Sigmoid colon (tissue), 7 donors: ENCODE results near the gene UBXN4. TPM values are rescaled to one million over a fixed set of nuclear protein-coding genes. Genes with fewer than 3 reads are reported as not detected.

ENCODE experiments used
- DNase-seq: peaks from one replicate; pipeline ENCODE4 v3.0.0-alpha.2; 2019
- H3K27ac ChIP-seq, 4 donors: fragments of 200-600 bp; sonication (generic); one replicate each; pipeline ENCODE4 v1.5.1; 2016 to 2019; ENCODE audit warnings: mild to moderate bottlenecking in 1 of 4
- H3K27me3 ChIP-seq, 3 donors: fragments of 200-600 bp; sonication (generic); one replicate each; pipeline ENCODE4 v1.5.1; 2019; ENCODE audit warnings: mild to moderate bottlenecking in 1 of 3
- H3K36me3 ChIP-seq, 4 donors: fragments of 200-600 bp; sonication (generic); one replicate each; pipeline ENCODE4 v1.5.1; 2016 to 2019
- H3K4me1 ChIP-seq, 4 donors: fragments of 200-600 bp; sonication (generic); one replicate each; pipeline ENCODE4 v1.5.1; 2017 to 2019
- H3K4me3 ChIP-seq, 4 donors: fragments of 200-600 bp; sonication (generic); one replicate each; pipeline ENCODE4 v1.5.1; 2017 to 2019; ENCODE audit warnings: mild to moderate bottlenecking in 2 of 4, moderate library complexity in 1 of 4
- H3K9me3 ChIP-seq, 4 donors: fragments of 200-600 bp in 3 of 4; sonication (generic) in 3 of 4; one replicate each; pipeline versions ENCODE4 v1.5.1 to v1.6.1; 2013 to 2019
- CTCF ChIP-seq, 4 experiments: fragments of 450-650 bp in 3 of 4; fragments of 200-600 bp in 1 of 4; IDR thresholded peaks; one replicate each; pipeline ENCODE4 v1.5.1; 2016 to 2019; ENCODE audit warnings: antibody characterized with exemption in 4 of 4, mild to moderate bottlenecking in 3 of 4, moderate library complexity in 2 of 4
- EP300 ChIP-seq, 4 donors: sonication (generic); formaldehyde crosslinking; IDR thresholded peaks; one replicate each; pipeline ENCODE4 v1.6.1; 2017; ENCODE audit warnings: antibody characterized with exemption in 4 of 4
- POLR2A ChIP-seq, 2 donors: fragments of 450-650 bp; IDR thresholded peaks; one replicate each; pipeline ENCODE4 v1.6.1; 2016; ENCODE audit warnings: antibody characterized with exemption in 2 of 2, mild to moderate bottlenecking in 2 of 2, moderate library complexity in 2 of 2
- POLR2AphosphoS5 ChIP-seq, 4 donors: sonication (generic); formaldehyde crosslinking; IDR thresholded peaks; one replicate each; pipeline ENCODE4 v1.6.1; 2017; ENCODE audit warnings: antibody characterized with exemption in 4 of 4
- WGBS, 2 donors: extraction: QIAGEN DNeasy Blood & Tissue Kit; methylation state at CpG; one replicate each; pipeline ENCODE4 v1.1.7; 2013; 5-methylcytosine and 5-hydroxymethylcytosine counted together
- intact Hi-C: fragments of 100-400 bp; cut with DNase I; formaldehyde crosslinking; loops from one replicate; pipeline ENCODE4 v1.15.1; 2023
- polyA plus RNA-seq, 3 donors: library from polyadenylated mRNA; stranded (reverse); fragments of 200-250 nt; gene quantifications; one replicate each; pipeline ENCODE4 v1.2.3, GENCODE V29; 2013
- total RNA-seq, 4 donors: library from RNA; depleted of rRNA; stranded (reverse); fragments of >200 nt; gene quantifications; one replicate each; pipeline ENCODE4 v1.1.0, GENCODE V29; 2016
- donor health status: healthy with polysubstance abuse.
- donor health status: Bipolar disorder and iron deficiency.
- donor health status: healthy.

UBXN4 gene
- total and polyA plus RNA-seq, 7 donors, result 23.4 to 63.3 (median 51.8) TPM

GRCh38 chr2:135732561-135732960 lies 9.1 kb upstream of the UBXN4 start:
- 90 to 96% methylated on average over 5 of the region's 5 CpGs for WGBS, 2 donors
- Histone ChIP-seq H3K4me3 (no peak overlapping the region), H3K27me3 (no peaks in the 10 kb centered on the region), H3K9me3 (no peaks in the 10 kb centered on the region), H3K36me3 (no peaks in the 10 kb centered on the region), H3K27ac (no peak overlapping the region), H3K4me1 (no peaks in the 10 kb centered on the region)
- DNase-seq, result no peak
- no peak for TF ChIP-seq POLR2A (IDR thresholded peaks at IDR 0.05)
- no peak for TF ChIP-seq POLR2AphosphoS5 (IDR thresholded peaks at IDR 0.05)
- no peak for TF ChIP-seq CTCF (IDR thresholded peaks at IDR 0.05)
- no peak for TF ChIP-seq EP300 (IDR thresholded peaks at IDR 0.05)
- intact Hi-C loops, result no loop called here

- Histone ChIP-seq H3K4me1 (no peaks in the 10 kb centered on the region), H3K27ac (no peak overlapping the region), H3K4me3 (no peak overlapping the region), H3K27me3 (no peaks in the 10 kb centered on the region), H3K36me3 (no peaks in the 10 kb centered on the region), H3K9me3 (no peaks in the 10 kb centered on the region)
- intact Hi-C loops, result no loop called here
- TF ChIP-seq POLR2A (IDR thresholded peaks at IDR 0.05) (no peak), CTCF (IDR thresholded peaks at IDR 0.05) (no peak), EP300 (IDR thresholded peaks at IDR 0.05) (no peak), POLR2AphosphoS5 (IDR thresholded peaks at IDR 0.05) (no peak)
- no peak for DNase-seq
- WGBS, 2 donors, result 79 to 95% methylated on average over 2 of the region's 2 CpGs
Measured at GRCh38 chr2:135733045-135733444, 8.6 kb upstream of the UBXN4 start.

GRCh38 chr2:135736546-135736945 lies 5.1 kb upstream of the UBXN4 start:
- WGBS, 2 donors, result 95 to 97% methylated on average over 5 of the region's 5 CpGs
- H3K27ac ChIP-seq, result no peak overlapping the region
- DNase-seq, result no peak
- peaks cover 0 to 3% (median 0%) of the 10 kb centered on the region in 4 donors for H3K4me1 ChIP-seq
- H3K4me3 ChIP-seq, result no peak overlapping the region
- H3K9me3 ChIP-seq, result no peaks in the 10 kb centered on the region
- TF ChIP-seq POLR2AphosphoS5 (IDR thresholded peaks at IDR 0.05) (no peak), POLR2A (IDR thresholded peaks at IDR 0.05) (no peak), CTCF (IDR thresholded peaks at IDR 0.05) (no peak), EP300 (IDR thresholded peaks at IDR 0.05) (no peak)
- H3K36me3 ChIP-seq, result no peaks in the 10 kb centered on the region
- intact Hi-C loops, result no loop called here
- no peaks in the 10 kb centered on the region for H3K27me3 ChIP-seq

DNA sequence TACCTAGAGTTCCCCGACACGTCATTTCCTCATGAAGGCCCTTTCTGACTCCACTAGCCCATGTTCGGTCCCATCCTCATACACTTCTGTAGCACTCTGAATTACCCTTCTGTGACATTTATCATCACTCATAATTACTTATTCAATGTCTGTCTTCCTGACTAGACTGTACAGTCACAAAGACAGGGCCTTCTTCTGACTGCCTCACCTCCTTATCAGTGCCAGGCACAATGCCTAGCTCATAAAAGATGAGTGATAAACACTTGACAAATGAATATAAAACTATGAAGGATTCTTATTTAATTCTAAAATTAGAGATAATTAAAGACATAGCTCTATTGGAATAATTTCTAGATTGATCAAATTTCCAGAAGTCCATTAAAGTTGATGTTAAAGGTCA lies 1.4 kb upstream of the UBXN4 start:
- Histone ChIP-seq H3K4me1 (peaks cover 0 to 29% (median 23%) of the 10 kb centered on the region in 4 donors), H3K27me3 (no peaks in the 10 kb centered on the region), H3K36me3 (no peaks in the 10 kb centered on the region), H3K4me3 (no peak overlapping the region), H3K9me3 (no peaks in the 10 kb centered on the region), H3K27ac (no peak overlapping the region)
- intact Hi-C loops, result loop anchor here (2.0 to 5.0 kb wide), 4 partner anchors 137 to 688 kb away; partner anchors contain the start of genes DARS1, MCM6, R3HDM1 and RAB3GAP1
- WGBS, 2 donors, result 97 to 98% methylated on average over 3 of the region's 3 CpGs
- no peak for DNase-seq
- TF ChIP-seq POLR2AphosphoS5 (IDR thresholded peaks at IDR 0.05), result no peak
- no peak for TF ChIP-seq EP300 (IDR thresholded peaks at IDR 0.05)
- no peak for TF ChIP-seq CTCF (IDR thresholded peaks at IDR 0.05)
- TF ChIP-seq POLR2A (IDR thresholded peaks at IDR 0.05), result no peak

DNA sequence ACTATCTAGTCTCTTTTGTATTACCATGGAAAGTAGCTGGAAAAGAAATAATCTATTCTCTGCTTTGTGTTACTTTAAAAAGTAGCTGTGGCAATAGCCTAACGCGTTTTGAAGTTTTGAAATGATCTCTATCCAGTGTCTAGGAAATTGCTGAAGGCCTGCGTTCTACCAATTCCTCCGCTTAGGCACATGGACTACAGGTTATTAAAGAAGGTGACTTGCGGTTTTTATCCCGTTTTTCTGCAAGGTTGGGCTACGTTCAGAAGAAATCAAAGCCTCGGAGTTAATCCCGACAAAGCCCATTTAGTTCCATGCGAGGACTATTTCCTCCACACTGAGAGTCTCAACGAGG lies 636 bp upstream of the UBXN4 start:
- DNase-seq, result no peak
- intact Hi-C loops, result loop anchor here (2.0 to 5.0 kb wide), 4 partner anchors 136 to 689 kb away; partner anchors contain the start of genes DARS1, MCM6, R3HDM1 and RAB3GAP1
- H3K27ac ChIP-seq, result peak overlapping the region; percentile 89 to 100 (median 100)
- H3K4me1 ChIP-seq, result peaks cover 0 to 33% (median 28%) of the 10 kb centered on the region in 4 donors
- WGBS, 2 donors, result 85 to 86% methylated on average over 11 of the region's 11 CpGs
- H3K4me3 ChIP-seq, result peak overlapping the region in 2 of 4 donors; percentile 79 to 98
- H3K9me3 ChIP-seq, result no peaks in the 10 kb centered on the region
- no peaks in the 10 kb centered on the region for H3K36me3 ChIP-seq
- TF ChIP-seq CTCF (IDR thresholded peaks at IDR 0.05) (no peak), POLR2A (IDR thresholded peaks at IDR 0.05) (no peak), EP300 (IDR thresholded peaks at IDR 0.05) (no peak), POLR2AphosphoS5 (IDR thresholded peaks at IDR 0.05) (no peak)
- no peaks in the 10 kb centered on the region for H3K27me3 ChIP-seq
